ENCODE data around the gene SCOC. TPM values are rescaled to one million over a fixed set of nuclear protein-coding genes. Genes with fewer than 3 reads are reported as not detected.
A peak's percentile ranks its signal among the peaks of the same experiment; 100 is the strongest.

Gene SCOC
- total RNA-seq (2014; rRNA removed; shearing (Covaris generic)) = 57.7 and 80.4 TPM in 2 replicates

DNA sequence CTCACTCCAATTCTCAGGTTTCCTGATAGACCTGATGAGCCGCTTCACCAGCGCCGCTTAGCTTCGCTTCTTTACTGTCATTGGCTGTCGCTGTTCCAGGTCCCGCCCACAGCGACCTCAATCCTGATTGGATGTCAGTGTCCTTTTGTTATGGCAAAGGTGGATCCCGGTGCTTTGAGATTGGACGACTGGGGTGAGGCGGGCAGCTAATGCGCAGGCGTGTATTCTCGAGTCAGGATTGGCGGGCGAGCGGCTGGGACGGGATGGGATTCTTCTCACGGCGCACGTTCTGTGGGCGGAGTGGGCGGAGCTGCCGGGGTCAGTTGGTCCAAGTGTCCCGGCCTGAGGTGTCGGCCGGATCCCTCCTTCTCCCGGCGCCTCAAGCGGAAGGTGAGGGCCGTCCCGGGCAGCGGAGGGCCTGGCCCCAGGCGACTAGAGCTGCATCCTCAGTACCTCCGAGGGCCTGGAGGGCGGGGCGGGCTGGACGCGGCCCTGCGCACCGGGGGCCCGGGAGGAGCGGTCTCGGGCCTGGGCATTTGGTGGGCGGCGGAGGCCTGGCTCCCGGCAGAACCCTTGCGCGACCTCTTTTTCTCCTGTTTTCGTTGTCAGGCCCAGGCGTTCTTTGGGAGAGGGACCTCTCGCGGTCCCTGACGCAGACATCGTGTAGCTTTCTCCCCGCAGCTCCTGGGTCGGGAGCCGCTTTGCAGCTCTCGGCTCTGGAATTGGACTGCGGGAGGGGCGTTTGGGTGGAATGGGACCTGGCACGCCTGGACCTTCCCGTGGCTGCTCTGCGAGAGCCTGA lies at the start of gene SCOC:
Gene SCOC, plus strand, starts transcription at position 319 of the 802 bp plus-strand sequence. CDS start 5,525 bp downstream, outside the sequence.
- peak; percentile 98 for DNase-seq (ENCODE audit: low read depth)

GRCh38 chr4:140326395-140326993 lies 47.0 kb upstream of the SCOC start:
- DNase-seq (ENCODE audit: low read depth) = peak; percentile 35

DNA sequence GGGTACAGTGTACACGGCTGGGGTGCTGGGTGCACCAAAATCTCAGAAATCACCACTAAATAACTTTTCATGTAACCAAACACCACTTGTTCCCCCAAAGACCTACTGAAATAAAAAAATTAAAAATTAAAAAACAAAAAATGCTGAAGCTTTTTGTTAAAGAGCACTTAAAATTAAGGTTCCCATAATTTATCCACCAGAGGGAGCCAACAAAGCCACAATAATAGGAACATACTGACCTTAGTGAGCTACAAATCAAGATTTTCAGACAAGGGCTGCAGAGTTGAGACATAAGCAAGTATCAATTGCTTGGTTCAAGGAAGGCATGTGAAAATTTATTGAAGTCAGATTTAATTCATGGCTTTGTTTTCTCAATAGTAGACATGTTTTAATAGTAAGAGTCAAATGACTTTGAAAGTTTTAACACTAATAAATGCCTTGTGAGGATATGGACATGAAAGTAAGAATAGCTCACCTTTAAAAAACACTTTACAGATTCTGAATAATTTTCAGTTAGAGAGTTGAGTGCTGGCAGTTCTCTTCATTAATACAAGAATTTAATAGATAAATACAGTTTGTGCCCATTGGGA lies 43.0 kb upstream of the SCOC start:
- DNase-seq (ENCODE audit: low read depth) = peak; percentile 24

DNA sequence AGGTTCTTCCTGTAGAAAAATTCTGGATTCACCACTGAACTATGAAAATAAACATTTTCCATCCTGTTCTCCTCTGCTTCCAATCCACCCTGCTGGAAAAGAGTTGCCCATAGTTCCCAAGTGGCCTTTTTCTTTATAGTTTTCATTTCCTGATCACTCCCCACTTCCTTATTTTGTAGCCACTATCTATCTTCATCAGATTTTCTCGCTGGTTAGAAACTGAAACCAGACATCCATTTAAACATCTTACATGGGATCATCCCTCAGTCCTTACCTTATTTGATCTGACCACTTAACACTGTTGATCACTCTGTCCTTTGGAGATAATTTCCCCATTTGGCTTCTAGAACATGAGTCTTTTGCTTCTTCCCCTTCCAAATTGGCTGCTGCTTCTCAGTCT lies 42.2 kb upstream of the SCOC start:
- no peak for DNase-seq (ENCODE audit: low read depth)

DNA sequence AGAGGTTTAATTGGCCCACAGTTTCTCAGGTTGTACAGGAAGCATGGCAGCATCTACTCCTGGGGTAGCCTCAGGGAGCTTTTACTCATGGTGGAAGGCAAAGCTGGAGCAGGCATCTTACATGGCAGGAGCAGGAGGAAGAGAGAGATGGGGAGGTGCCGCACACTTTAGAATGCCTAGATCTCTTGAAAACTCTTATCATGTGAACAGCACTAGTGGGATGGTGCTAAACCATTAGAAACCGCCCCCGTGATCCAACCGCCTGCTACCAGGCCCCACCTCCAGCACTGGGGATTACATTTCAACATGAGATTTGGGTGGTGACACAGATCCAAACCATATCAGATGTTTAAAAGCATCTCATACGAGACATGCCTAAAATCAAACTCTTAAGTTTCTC lies 41.6 kb upstream of the SCOC start:
- DNase-seq (ENCODE audit: low read depth) = no peak

- DNase-seq (ENCODE audit: low read depth) = no peak
Measured at GRCh38 chr4:140332734-140333133, 40.7 kb upstream of the SCOC start.

DNA sequence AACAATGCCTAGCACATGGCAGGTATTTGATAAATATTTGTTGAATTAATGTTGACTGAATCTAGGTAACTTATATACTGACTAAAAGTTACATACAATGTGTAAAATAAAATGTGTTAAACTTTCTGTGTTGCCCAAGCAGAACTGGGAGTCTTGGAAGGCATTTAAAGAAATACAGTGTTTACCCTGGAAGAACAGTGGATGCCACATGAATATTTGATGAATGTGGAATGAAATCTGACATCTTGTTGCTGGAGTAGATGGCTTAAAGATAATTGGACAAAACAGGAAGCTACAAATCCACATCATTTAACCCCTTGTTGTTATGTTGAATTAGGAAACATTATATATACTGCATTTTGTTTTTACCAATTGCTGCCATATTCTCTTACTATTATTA lies 39.9 kb upstream of the SCOC start:
- no peak for DNase-seq (ENCODE audit: low read depth)

DNA sequence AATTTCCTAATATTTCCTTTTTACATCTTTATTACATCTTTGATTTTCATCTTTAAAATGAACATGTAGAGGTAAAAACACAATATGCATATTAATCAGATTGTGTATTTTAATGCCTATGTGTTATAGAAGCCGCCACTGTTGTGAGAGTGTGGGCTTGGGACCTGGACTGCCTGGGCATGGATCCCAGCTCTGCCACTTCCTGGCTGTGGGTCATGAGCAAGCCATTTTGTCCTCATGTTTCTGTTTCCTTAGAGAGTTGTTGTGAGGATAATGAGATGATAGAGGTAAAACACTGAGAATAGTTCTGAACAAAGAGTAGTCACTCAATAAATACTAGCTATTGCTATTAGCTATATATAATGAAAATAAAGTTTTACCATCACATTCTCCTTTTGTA lies 38.4 kb upstream of the SCOC start:
- DNase-seq (ENCODE audit: low read depth) = peak; percentile 19

DNA sequence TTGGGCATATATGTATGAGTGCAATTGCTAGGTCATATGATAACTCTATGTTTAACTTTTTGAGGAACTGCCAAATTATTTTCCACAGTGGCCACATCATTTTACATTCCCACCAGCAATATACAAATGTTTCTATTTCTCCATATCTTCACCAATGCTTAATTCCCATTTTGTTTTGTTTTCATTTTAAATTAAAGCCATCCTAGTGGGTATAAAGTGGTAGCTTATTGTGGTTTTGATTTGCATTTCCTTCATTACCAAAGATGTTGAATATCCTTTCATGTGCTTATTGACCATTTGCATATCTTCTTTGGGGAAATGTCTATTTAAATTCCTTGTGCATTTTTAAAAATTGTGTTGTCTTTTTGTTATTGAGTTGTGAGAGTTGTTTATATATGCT lies 36.7 kb upstream of the SCOC start:
- no peak for DNase-seq (ENCODE audit: low read depth)

DNA sequence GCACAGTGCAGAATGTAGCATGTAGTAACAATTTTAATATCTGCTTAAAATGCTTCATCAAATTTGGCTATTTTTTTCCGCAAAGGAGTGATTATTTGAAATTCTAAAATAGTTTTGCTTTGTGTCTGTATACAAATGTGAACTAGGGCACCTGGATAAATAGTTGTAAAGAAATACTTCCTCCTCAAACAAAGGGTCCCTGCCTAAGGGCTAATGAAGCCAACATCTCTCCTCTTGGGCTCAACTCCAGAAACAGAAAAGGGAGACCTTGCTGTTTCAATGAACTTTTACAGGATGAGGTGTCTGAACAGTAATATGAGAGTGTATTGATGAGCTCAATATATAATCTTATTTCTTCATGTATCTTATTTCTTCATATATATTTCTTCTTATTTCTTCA lies 30.8 kb upstream of the SCOC start:
- DNase-seq (ENCODE audit: low read depth) = no peak

GRCh38 chr4:140343303-140343702 lies 30.1 kb upstream of the SCOC start:
- DNase-seq (ENCODE audit: low read depth) = no peak

- DNase-seq (ENCODE audit: low read depth) = no peak
Measured at GRCh38 chr4:140344101-140344500, 29.3 kb upstream of the SCOC start.

- DNase-seq (ENCODE audit: low read depth) = no peak
Measured at GRCh38 chr4:140344621-140345020, 28.8 kb upstream of the SCOC start.

- no peak for DNase-seq (ENCODE audit: low read depth)
Measured at GRCh38 chr4:140346136-140346535, 27.3 kb upstream of the SCOC start.

GRCh38 chr4:140349816-140350215 lies 23.6 kb upstream of the SCOC start:
- DNase-seq (ENCODE audit: low read depth) = no peak

DNA sequence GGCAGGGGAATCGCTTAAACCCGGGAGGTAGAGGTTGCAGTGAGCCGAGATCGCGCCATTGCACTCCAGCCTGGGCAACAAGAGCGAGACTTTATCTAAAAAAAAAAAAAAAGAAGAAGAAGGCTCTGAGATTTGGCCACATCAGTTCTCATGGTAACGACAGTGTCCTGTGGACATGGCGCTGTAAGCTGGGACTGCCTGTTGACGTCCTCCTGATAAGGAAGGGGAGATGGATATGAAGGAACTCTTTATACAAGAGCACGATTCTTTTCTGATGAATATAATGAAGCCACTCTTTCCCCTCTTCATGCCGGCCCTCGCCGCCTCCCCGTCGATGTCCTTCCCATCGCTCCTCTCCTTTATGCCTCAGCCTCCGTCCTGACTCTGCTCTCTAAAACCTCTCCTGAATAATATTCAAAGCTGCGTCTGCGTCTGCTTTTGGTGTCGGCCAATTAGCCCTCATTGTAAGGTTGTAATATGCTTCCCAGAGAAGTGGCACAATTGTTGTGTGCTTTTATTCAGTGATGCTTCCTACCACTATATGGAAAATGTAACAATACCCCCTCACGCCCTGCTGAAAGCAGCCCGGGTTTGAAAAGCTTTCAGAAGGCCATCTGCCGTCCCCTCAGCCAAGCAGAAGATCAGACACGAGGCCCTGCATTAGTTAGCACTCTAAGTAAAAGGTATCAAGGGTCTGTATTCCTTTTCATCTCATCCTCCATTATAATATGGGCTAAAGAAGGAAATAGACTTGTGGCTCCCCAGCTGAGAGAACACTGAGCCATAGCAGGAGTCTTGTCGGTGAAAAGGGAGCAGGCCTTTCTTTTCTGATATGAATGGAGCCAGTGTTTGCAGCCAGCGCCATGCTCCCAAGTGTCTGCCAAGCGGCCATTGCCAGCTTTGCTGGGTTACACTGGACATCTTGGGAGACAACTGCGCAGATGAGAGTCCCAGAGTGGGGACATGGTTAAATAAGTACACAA lies 22.1 kb upstream of the SCOC start:
- no peak for DNase-seq (ENCODE audit: low read depth)

DNA sequence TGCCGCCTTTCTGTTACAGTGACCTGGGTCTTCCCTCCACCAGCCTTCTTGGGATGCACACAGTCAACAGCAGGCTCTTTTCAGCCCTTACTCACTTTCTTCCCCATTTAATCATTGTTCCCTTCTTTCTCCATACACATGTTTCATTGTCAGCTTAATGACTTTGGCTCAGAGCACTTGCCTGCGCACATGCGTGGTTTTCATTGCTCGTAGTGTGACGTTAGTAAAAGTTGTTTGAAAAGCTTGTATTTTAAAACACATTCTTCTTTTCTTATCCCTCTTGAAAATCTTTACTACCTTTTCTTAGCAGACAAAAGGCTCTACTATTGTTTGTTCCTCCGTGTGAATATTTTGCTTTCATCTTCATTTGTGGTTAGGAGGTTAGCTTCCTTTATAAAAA lies 19.7 kb upstream of the SCOC start:
- no peak for DNase-seq (ENCODE audit: low read depth)

DNA sequence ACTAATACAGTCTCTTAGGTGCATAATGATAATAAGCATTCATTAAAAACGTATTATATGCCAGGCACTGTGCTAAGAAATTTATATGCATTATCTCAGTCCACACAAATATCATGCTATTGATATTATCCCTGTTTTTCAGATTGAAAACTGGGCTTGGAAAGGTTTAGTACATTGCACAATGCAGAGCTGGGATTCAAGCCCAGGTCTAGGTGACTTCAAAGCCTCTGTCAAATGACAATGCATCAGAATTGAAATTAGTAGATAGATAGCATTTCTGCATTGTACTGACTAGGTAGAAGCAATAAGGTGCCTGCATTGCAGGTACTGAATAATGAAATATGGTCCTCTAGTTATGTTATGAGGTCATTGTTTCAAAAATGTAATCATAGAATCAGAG lies 18.2 kb upstream of the SCOC start:
- DNase-seq (ENCODE audit: low read depth) = no peak

DNA sequence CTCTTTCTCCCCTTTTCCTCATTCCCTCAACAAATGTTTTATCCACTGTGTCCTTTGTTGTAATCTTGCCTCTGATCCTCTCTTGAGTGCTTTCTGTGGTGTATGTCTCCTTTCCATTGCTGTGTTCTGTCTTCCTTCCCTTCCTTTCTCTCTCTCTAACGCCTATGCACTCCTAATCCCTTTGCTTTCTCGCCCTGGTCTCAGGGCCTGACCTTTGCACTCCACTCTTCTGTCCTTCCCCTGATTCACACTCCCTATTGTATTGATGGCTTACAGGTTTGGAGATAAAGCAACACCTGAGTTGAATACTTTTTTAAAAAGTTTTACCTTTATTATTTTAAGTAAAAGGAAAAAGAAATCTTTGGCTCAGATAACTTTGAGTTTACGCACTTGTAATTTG lies 15.6 kb upstream of the SCOC start:
- DNase-seq (ENCODE audit: low read depth) = no peak

DNA sequence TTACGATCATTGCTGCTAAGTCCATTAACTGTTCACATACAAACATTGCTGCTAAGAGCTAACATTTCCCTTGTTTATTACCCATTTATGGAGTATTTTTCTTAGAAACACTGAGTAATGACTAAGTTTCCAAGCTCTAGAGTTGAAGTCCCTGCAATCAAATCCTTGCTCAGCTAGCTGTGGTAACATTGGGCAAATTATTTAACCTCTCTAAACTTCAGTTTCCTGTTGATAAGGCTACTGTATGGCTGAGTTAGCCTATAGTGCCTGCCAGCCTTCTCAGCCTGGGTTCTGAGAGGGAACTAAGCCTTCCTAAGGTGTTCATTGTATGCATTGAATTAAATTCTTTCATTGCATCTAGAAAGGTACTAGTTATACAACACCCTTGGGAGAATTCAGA lies 15.2 kb upstream of the SCOC start:
- no peak for DNase-seq (ENCODE audit: low read depth)

DNA sequence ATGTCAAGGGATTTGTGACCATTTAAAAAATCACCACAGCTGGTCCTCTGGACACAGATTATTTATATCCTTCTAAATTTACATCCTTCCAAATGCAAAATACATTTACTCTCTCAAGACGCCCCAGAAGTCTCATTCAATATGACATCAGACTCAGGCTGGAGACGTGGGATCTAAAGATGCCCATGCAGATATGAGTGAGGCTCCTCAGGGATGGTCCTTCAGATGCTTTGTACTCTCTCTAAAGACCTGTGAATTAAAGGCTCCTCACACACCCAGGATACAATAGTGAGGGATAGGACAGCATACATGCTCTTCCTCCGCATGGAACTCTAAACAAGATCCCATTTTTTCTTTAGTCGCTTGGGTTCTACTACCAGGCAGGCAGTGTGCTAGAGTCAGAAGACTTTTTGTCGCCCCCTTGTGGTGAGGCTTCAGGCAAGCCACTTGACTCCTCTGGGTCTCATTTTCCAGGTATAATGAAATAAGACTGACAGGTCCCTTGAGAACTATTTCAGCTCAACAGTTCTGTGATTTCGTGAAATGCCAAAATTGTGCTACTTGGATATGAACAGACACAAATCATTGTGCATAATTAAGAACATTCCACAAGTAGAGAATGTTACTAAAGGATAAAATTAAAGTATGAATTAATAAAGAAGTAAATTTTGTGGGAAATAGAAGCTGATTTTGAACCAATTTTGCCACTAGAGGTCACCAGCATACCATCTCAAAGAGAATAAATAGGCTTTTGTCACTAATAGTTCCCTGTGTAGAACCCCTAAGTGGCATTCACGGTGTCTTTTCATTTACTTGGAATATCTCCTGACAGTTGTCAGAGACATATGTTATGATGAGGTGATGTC lies 13.7 kb upstream of the SCOC start:
- DNase-seq (ENCODE audit: low read depth) = peak; percentile 68

Measured in RPMI7951 (cell line).